BJ (cell line): ENCODE measurements around the gene C5orf24. TPM values are rescaled to one million over a fixed set of nuclear protein-coding genes. Genes with fewer than 3 reads are reported as not detected.
"Not testable (repeated sequence)": the region's sequence is repeated elsewhere in the genome, so short reads cannot be mapped to it uniquely, and the experiment has no call there.

Source experiments
- CTCF ChIA-PET: fragments of 350-600 bp; formaldehyde crosslinking; extraction: SDS; loops from one replicate; lab custom pipeline; 2021; ENCODE audit warnings: antibody characterized with exemption, inconsistent platforms; lab: Yijun Ruan, JAX
- POLR2A ChIA-PET: fragments of 300-600 bp; sonication (Branson Sonifier 250); formaldehyde crosslinking; extraction: SDS; loops from one replicate; lab custom pipeline; 2021; ENCODE audit warnings: antibody characterized with exemption; lab: Charles Lee
- DNase-seq: peaks from one replicate; pipeline ENCODE4 v3.0.0-alpha.2; 2011; ENCODE audit warnings: low read depth
- H3K27me3 ChIP-seq: 2 replicates; pipeline ENCODE4 v1.6.0; 2011; ENCODE audit warnings: low read length; ENCODE audit not compliant: control insufficient read depth, insufficient read depth
- H3K36me3 ChIP-seq: 2 replicates; pipeline ENCODE4 v1.5.1; 2011; ENCODE audit warnings: low read length; ENCODE audit not compliant: control insufficient read depth, insufficient read depth
- H3K4me3 ChIP-seq: 2 replicates; pipeline ENCODE4 v1.5.1; 2011; ENCODE audit warnings: low read depth, mild to moderate bottlenecking, control low read depth, low read length
- CTCF ChIP-seq: IDR thresholded peaks from 2 replicates; pipeline ENCODE4 v1.5.1; 2011; ENCODE audit warnings: low read depth, mild to moderate bottlenecking, control low read depth, inconsistent platforms, low read length, moderate library complexity; ENCODE audit not compliant: insufficient read depth
- polyA plus RNA-seq: library from polyadenylated mRNA; depleted of rRNA; stranded (reverse); fragments of >200 nt; gene quantifications from 2 replicates; pipeline ENCODE4 v1.2.3, GENCODE V29; 2011

Gene C5orf24
- polyA plus RNA-seq, 1 experiment: 41.7 TPM

DNA sequence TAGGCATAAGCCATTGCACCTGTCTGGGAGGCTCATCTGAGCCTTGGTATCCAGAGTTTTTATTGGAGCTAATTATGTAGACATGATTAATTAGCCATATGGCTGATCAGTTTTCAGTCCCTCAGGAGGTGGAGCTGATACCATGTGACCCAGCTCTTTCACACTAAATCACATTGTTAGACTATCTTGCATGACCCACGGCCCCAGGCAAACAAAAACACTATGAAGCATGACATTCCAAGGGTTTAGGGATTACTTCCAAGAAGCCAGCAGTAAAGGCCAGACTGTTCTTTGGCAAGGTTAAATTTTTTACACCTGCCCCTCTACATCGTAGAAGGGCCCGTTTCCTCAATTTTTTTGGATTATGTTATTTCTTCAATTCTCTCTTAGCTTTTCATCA is 5.0 kb upstream of the C5orf24 start:
- no peak for DNase-seq
- Histone ChIP-seq H3K27me3 (no peaks in the 10 kb centered on the region), H3K36me3 (peaks cover 1% of the 10 kb centered on the region), H3K4me3 (no peak overlapping the region)
- CTCF ChIA-PET: no interaction called here
- TF ChIP-seq CTCF: no peak
- POLR2A ChIA-PET: interaction anchor here (0.6 kb wide), 1 partner anchor 63 kb away, joined by 4 read pairs; no protein-coding TSS in a partner anchor

GRCh38 chr5:134844252-134844651 is 1.5 kb upstream of the C5orf24 start:
- H3K27me3 ChIP-seq: no peaks in the 10 kb centered on the region

GRCh38 chr5:134845335-134845851 is 375 bp upstream of the C5orf24 start:
- ChIA-PET CTCF (interaction anchor here (0.8 to 0.9 kb wide), 2 partner anchors 10 to 59 kb away, joined by 3 to 4 read pairs; partner anchors contain the start of gene PCBD2), POLR2A (interaction anchor here (0.7 kb wide), 1 partner anchor 107 kb away, joined by 3 read pairs; the partner anchor contains the start of gene CAMLG)
- TF ChIP-seq CTCF: no peak
- peak; percentile 78 for DNase-seq
- peak overlapping the region; percentile 14; the same call in 1 of the 2 replicates for H3K4me3 ChIP-seq
- no peaks in the 10 kb centered on the region for H3K36me3 ChIP-seq
- H3K27me3 ChIP-seq: no peaks in the 10 kb centered on the region

More at GRCh38 chr5:134844252-134844651, 1.5 kb upstream of the C5orf24 start:
- CTCF ChIA-PET: no interaction called here
- TF ChIP-seq CTCF: no peak
- Histone ChIP-seq H3K36me3 (no peaks in the 10 kb centered on the region; the same call in 1 of the 2 replicates), H3K4me3 (no peak overlapping the region)
- no peak for DNase-seq
- POLR2A ChIA-PET: no interaction called here

DNA sequence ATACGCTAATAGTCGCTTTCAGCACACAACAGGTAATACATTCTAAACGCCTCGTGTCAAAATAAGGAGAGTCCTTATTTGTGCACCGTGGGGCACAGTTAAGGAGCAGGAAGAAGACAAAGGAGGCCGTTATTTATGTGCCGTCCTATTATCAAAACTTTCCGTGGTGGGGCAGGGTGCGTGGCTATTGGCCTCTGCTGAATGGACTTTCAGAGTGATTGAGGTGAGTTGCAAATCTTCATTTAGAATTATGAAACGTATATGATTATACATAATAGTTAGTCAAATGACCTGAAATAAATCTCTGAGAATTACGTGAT is 833 bp downstream of the C5orf24 start:
- TF ChIP-seq CTCF: no peak
- H3K4me3 ChIP-seq: peak overlapping the region; percentile 67
- DNase-seq: no peak
- ChIA-PET POLR2A (no interaction called here), CTCF (interaction anchor here (1.4 to 1.6 kb wide), 2 partner anchors 16 to 59 kb away, joined by 3 to 4 read pairs; partner anchors contain the start of gene PCBD2)
- H3K27me3 ChIP-seq: no peaks in the 10 kb centered on the region
- no peaks in the 10 kb centered on the region for H3K36me3 ChIP-seq

DNA sequence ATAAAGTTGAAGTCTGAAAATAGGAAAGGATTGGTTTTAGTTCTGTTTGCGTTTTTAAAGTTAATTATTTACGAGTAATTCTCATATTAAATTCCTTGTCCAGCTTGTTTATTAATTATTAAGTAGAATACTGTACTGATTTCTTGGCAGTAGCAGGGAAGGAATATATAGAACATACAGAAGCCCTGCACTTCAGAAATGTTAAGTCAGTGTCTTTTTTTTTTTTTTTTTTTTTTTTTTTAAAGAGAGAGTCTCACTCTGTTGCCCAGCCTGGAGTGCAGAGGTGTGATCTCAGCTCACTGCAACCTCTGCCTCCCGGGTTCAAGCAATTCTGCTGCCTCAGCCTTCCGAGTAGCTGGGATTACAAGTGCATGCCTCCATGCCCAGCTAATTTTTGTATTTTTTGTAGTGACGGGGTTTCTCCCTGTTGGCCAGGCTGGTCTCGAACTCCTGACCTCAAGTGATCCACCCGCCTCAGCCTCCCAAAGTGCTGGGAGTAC is 3.7 kb downstream of the C5orf24 start:
- H3K36me3 ChIP-seq, H3K27me3 ChIP-seq, POLR2A ChIA-PET, DNase-seq, H3K4me3 ChIP-seq: not testable (repeated sequence)
- CTCF ChIA-PET: interaction anchor here (2.0 kb wide), 1 partner anchor 55 kb away, joined by 6 read pairs; the partner anchor contains the start of gene PCBD2
